HS-5 (cell line): ENCODE data around the gene XYLT1.

Experiments used
- DNase-seq: peaks from one replicate; pipeline ENCODE4 v3.0.0-alpha.2; 2012; ENCODE audit warnings: low read depth

The XYLT1 gene

DNA sequence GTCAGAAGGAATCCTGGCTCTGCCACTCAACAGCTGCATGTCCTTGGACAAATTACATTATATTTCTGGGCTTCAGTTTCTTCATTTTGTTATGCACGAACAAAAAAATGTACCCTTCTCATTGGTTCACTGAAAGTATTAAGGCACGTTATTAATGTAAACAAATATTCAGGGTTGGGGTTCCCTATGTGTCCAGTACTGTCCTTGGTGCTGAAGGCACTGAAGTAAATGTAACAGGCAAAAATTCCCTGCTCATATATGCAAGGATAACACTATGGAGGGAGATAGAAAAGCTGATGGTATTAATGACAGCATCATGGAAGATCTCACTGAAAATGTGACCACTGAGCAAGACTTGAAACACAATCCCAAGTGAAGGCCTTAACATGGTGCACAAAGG, 386.6 kb downstream of the XYLT1 start:
- DNase-seq = no peak

DNA sequence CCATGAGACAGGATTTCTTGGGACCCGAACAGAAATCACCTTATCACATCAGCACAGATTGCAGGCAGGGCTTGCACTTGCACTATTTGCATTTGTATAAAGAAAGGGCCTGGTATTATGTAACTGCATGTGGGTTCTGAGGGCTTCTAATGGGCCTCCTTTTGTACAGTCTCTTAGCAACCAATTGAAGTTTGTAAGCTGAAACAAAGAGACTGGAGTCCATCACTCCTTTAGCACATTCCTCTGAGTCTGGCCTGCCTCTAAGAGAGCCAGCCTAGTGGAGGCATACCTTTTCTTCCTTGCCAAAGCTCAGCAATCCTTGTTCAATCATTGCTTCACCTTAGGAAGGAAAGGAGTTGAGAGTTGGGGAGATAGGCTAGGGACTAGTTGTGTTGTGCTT, 387.1 kb downstream of the XYLT1 start:
- DNase-seq = no peak

DNA sequence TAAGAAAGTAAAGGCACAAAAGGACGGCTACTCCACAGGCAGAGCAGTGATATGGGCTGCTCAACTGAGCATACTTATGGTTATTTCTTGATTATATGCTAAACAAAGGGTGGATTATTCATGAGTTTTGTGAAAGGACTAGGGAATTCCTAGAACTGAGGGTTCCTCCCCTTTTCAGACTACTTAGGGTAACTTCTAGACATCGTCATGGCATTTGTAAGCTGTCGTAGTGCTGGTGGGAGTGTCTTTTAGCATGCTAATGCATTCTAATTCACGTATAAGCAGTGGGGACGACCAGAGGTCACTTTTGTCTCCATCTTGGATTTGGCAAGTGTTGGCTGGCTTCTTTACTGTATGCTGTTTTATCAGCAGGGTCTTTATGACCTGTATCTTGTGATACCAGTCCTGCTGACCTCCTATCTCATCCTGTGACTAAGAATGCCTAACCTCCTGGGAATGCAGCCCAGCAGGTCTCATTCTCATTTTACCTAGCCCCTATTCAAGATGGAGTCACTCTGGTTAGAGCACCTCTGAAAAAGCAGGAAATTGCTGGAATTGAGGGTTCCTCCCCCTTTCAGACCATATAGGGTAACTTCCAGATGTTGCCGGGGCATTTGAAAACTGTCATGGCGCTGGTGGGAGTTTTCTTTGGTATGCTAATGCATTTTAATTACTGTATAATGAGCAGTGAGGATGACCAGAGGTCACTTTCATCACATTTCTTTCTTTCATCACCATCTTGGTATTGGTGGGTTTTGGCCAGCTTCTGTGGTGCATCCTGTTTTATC, 388.5 kb downstream of the XYLT1 start:
- DNase-seq = no peak

DNA sequence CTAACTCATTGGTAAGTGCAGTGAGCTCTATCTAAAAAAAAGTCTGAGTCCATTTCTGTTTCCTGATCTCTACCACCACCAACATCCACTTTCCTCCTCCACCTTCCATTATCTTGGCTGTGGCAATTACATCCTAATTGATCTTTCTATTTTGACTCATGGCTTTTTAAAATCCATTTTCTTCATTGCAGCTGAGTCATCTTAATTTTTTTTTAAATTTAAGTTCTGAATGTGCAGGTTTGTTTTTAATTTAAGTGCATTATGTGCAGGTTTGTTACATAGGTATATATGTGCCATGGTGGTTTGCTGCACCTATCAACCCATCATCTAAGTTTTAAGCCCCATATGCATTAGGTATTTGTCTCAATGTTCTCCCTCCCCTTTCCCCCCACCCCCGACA, 390.7 kb downstream of the XYLT1 start:
- no peak for DNase-seq

DNA sequence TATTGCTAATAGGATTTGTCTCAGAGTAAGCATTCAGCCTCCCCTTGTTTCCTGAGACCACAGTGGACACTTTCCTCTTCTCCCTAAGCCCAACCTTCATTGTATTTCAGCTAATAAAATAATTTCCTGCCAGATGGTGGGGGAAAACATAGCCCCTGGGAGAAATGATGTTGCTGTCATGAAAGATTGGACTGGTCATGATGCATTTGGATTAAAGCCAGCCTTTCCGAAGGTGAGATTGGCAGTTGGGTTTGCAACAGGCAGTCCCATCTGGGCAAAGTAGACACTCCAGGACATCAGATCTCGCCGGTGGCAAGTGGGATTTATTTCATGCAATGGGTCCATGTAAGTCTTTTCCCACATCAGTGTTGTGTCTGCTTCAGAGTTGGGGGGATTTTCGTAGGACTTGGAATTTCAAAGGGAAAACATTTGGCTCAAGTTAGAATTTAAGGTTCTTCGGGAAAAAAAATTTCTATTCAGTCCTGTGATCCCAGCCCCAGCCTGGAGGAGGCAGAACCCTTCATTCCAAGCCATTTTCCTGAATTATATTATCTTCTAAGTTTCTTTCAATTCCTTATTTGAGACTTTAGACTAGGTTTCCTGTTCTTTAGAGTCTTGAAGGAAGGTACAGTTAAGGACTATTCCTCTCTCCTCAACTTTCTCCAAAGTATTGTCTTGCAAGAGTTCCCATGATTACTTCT, 391.7 kb downstream of the XYLT1 start:
- DNase-seq = no peak

DNA sequence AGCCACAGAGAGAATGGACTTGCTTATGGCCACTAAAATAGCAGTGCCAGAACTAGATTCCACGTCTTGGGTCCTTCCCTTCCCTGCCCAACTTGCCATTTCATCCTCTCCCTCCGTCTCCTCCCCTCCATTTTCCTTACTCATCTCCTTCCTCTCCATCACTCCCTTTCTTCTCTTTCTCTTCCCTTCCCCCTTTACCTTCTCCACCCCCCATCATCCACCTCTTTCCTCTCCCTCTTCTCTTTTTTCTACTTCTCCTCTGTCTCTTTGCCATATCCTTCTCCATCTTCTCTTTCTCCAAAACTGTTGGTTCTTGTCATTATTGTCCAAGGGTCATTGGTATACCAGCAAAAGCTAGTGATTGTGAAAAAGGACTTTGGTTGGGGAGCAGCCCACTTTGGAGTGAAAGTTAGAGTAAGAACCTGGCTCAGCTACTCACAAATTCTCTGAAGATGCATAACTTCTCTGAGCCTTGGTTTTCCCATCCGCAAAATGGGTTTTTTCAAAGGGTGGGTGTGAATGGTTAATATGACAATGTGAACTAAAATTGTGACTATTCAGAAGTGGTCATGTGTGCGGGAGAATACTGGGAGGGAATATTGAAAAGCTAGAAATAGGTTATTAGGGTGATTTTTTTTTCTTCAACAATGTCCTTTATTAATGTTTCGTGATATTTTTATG, 393.8 kb downstream of the XYLT1 start:
- no peak for DNase-seq

DNA sequence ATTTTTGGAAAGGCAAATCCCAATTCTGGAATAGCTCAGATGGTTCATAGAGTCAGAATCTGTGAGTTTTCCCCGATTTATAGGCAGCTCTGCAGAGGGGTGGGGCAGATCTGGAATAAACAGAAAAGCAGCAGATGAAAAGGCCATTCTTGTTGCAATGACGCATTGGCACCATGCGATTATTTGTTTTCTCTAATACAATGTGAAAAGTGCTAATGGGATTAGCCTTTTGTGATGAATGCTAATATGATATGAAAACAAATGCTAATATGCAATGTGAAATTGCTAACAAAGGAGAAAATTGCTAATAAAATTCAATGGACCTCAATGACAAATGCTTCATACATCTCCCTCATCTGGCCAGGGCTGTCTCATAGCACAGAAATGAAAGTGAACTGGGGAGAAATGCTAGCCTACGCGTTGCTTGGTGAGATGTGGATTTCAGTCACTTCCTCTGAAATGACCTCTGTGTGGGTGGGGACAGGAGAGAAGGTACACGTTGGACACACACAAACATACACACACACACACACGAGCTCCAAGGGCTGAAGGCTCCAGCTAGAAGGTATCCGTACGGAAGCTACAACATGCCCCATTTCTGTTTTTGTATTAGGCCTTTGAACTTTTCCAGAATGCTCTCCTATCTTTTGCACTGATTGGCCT, 394.5 kb downstream of the XYLT1 start:
- no peak for DNase-seq

DNA sequence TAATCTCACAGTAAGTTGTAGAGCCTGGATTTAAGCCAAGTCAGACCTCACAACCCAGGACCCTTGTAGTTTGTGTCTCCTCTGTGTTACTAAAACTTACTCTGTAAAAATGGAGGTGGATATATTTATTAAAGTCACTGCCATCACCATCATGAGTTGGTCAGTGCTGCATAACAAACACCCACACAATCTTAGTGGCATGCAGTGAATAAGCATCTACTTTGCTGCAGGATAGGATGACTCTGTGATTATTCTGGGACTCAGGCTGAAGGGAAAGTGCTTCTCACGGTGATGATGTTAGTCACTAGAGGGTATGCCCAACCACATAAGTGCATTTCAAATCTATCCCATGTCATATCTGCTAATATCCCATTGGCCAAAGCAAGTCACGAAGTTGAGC, 398.7 kb downstream of the XYLT1 start:
- no peak for DNase-seq

DNA sequence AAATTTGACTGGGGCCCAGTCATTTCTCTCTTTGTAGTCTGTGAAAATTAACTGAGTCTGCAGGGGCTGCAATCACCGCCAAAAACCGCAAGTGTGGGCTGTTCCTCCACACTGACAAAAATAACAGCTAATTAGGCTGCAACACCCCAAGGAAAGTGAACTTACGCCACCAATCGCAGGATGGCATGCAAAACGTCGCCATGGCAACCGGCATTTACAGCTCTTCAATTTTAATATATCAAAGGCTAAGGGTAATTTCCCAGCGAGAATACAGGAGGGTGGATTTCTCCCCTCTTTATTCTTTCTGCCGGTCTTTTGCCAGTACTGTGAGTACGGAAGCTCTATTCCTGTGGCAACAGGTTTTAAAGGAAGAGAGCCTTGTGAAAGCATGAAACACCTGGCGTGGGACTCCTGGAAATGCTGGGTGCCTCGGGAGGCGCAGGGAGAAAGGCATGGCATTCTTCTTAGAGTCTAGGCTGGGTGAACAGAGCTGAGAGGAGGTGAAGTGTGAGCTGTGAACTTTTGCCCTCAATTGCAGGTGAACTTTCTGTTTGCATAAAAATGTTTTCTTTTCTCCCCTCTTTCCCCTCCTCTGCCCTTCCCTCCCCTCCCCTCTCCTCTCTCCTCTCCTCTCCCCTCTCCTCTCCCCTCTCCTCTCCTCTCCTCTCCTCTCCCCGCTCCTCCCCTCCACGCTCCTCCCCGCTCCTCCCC, 399.7 kb downstream of the XYLT1 start:
- no peak for DNase-seq

DNA sequence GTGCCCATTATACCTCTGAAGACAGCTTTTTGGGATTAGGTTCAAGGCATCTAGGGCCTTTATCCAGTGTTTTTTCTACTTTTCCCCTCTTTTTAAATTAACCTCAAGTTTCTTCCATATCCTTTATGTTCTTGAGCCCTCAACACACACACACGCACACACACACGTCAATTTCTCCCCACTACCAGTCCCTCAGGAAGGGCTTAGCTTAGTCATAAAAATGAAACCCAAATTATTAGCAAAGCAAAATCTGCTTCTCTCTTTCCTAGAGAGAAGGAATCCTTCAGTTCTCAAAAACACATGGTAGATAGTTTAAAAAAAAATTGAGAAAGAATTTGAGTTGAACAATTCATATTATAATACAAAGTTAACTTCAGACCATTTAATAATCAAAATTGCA, 401.1 kb downstream of the XYLT1 start:
- no peak for DNase-seq

DNA sequence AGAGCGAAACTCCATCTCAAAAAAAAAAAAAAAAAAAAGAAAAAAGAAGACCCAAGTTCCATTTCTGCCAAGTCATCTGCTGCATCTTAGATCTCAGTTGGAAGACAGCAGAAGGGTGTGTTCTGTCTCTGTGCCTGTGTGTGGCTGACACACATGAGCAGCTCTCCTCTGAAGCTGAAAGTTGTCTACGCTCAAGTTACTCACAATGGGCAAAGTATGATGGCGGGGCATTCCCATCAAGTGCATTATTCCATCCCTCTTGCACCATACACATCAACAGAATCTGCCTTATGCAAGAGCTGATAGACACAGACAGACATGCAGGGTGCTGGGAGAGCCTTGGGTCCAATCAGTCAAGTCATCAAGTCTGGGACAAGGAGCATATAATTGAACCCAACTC, 402.2 kb downstream of the XYLT1 start:
- no peak for DNase-seq

DNA sequence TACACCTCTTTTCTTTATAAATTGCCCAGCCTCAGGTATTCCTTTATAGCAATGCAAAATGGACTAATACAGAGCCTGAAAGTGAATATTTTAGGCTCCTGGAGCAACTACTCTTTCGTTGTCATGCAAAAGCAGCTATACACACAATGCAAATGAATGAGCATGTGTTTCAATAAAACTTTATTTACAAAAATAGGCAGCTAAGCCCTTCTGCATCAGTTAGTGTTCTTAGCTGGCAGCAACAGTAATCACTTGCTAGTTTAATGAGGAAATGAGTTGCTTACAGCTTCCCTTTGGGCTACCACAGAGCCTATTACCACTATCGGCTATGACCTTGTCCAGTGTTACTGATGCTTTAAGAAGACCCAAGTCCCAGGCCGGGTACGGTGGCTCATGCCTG, 402.9 kb downstream of the XYLT1 start:
- DNase-seq = no peak

DNA sequence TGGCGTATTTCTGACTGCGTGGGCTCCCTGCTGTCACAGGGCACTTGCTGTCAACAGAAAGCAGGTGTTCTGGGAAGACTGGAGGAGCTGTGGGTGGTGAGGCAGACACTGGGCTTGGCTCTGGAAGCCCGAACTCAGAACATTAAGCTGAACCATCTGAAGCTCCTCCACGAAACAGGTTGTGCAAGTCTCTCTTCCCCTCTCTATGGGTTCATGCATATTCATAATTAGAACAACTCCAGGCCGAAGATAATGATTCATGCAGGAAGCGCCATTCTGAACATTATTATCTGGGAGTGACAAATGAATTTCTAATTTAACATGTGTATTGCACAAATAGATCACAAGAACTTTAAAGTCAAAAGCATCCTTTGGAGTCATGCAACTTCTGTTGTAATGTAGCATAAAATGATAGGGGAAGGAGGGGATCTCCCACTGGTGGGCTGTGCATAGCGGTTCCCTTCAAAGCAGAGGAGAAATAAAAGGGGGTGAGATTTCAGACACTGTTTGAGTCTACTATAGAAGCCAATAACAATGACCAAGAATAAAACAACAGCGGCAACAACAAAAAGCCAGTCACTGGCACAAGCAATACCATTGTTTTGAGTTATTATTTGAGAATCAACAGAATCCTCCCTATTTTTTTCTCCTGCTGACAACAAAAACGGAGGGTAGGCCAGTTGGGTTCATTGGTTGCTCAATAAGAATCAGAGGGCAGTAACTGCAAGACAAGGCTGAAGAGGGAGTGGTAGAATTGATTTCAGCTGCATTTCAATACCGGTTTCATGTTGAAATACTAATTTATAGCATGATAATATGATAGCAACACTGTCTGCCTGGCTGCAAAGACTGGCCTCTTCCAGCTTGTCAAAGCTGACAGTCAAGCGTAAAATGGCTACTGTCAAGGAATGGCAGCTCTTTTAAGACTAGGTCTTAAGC, 407.3 kb downstream of the XYLT1 start:
- no peak for DNase-seq

DNA sequence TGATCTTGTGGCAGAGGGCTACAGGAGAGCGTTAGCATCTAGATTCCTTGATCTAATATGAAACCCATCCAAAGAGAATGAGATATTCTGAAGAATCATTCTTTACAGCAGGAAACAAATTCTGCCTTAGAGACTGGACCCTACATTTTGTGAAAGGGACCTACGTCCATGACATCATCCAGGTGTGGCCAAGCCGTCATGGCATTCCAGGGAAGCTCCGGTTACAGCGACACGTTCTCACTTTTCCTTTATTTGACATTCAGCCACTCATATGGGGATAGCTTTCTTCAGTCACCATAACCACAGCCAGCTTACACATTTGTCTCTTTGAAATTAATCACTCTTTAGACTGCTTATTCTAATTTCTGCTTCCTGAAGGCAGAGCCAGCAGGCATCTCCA, 408.1 kb downstream of the XYLT1 start:
- DNase-seq = no peak

DNA sequence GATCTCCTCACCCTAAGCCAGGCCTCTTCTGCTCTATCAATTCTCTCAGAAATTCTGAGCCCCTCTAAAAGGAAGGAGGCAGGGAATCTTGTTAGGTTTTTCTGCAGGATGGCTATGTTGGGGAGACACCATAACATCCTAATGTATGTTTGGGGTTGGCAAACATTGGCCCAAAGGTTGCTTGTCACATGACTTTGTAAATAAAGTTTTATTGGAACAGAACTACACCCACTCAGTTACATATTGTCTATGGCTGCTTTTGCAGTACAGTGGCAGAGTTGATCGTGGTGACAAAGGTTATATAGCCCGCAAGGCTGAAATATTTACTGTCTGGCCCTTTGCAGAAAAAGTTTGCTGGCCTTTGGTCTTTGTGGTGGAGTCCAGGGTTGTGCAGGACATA, 409.4 kb downstream of the XYLT1 start:
- DNase-seq = no peak

DNA sequence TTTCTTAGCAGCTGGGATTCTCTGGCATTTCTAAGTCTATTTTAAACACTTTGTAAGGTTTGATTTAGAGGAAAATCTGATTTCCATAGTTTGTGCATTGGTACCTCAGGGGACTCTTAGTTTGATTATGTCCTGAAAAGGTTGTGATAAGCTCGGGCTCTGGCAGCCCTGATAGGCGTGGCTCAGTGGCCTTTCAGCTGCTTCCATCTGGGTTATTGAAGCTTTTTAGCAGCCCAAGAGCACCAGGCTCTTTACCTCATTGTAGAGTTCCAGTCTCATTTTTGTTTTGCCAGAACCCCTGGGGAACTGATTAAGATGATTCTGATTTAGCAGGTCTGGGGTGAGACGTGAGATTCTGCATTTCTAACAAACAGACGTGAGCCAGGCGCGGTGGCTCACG, 412.3 kb downstream of the XYLT1 start:
- no peak for DNase-seq

DNA sequence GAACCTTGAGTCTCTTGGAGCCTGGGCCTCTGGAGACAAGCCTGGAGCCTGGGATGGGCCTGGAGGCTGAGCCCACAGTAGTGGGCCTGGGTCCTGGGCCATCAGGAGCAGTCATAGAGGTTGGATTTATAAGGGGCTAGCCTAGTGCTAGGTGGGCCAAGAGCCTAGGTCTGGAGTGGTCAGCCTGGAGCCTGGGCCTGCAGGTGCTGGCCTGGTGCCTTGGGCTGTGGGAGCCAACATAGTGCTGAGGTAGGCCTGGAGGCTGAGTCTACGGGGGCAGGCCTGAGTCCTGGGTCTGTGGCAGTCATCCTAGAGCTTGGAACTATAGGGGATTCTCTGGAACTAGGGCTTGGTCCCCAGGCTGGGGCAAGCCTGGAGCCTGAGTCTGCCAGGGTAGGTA, 414.1 kb downstream of the XYLT1 start:
- DNase-seq = no peak

DNA sequence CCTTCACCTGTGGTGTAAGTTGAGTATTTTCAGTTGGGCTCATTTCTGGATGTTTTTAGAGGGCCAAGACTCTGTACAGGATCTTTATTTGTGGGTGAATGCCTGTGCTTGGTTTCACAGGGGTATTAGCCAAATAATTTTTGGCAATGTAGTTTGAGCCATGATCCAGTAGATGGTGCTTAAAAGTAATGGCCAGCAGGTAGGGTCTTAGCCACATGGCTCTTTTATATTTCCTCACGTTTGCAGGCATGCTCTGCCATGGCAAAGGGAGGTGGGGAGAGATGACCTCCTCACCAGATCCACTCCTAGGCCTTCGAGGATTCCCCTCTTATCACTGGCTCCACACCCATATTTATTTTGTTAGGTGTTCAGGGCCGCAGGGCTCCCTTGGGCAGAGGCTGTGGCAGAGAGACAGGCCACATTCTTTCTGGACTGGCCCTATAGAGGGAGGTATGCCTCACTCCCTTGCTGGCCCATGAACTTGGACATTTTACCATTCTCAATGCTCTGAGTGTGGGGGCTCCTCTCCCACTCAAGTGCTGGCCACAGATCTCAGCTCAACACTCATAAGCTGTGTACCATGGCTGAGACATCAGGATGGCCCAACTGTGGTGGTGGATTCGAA, 417.1 kb downstream of the XYLT1 start:
- DNase-seq = no peak
